H4 (cell line): Measurements from ENCODE around the gene TMEM59L. TPM values are rescaled to one million over a fixed set of nuclear protein-coding genes. Genes with fewer than 3 reads are reported as not detected.

Experiments used
- total RNA-seq: library from RNA; depleted of rRNA; stranded (reverse); fragments of >200 nt; shearing (Covaris generic); gene quantifications from 2 replicates; pipeline ENCODE4 v1.2.3, GENCODE V29; 2014; rRNA removed

Gene TMEM59L
- total RNA-seq, 1 experiment from 2014 or later, result 3.2 TPM

Other genes with a start within 250 kb of the TMEM59L start
- gene GDF15, start 226.7 kb upstream of the TMEM59L start, total RNA-seq, result 376 and 378 TPM in 2 replicates
- 0.06 and 0.35 TPM in 2 replicates for gene LRRC25, start 215.2 kb upstream of the TMEM59L start, total RNA-seq
- 44.6 and 60.9 TPM in 2 replicates for gene SSBP4, start 193.5 kb upstream of the TMEM59L start, total RNA-seq
- gene ISYNA1, start 174.7 kb upstream of the TMEM59L start, total RNA-seq, result 0.33 and 0.45 TPM in 2 replicates
- gene ELL, start 90.8 kb upstream of the TMEM59L start, total RNA-seq, result 4.9 and 5.8 TPM in 2 replicates
- 145 and 185 TPM in 2 replicates for gene FKBP8, start 69.3 kb upstream of the TMEM59L start, total RNA-seq
- gene KXD1, start 55.0 kb upstream of the TMEM59L start, total RNA-seq, result 139 and 150 TPM in 2 replicates
- gene UBA52, start 41.0 kb upstream of the TMEM59L start, total RNA-seq, result 2,104 and 2,108 TPM in 2 replicates
- 107 and 159 TPM in 2 replicates for gene REX1BD, start 24.1 kb upstream of the TMEM59L start, total RNA-seq
- 19.4 and 35.4 TPM in 2 replicates for gene CRLF1, start 6.1 kb upstream of the TMEM59L start, total RNA-seq
- gene KLHL26, start 24.2 kb downstream of the TMEM59L start, total RNA-seq, result 2.3 and 5.7 TPM in 2 replicates
- gene CRTC1, start 70.8 kb downstream of the TMEM59L start, total RNA-seq, result 2.3 and 2.6 TPM in 2 replicates
- 0.08 TPM in 1 of 2 replicates, not detected in the other for gene COMP, start 178.4 kb downstream of the TMEM59L start, total RNA-seq
- 33.8 and 46.2 TPM in 2 replicates for gene UPF1, start 219.1 kb downstream of the TMEM59L start, total RNA-seq